Right lobe of liver (tissue), 6 donors: ENCODE data around the gene TGFA. TPM values are rescaled to one million over a fixed set of nuclear protein-coding genes. Genes with fewer than 3 reads are reported as not detected.

Experiments
- ATAC-seq, 4 donors: fragments of 200-7000 bp; cut with Tn5 transposase; one replicate each; pipeline ENCODE4 v1.9.1; 2020; ENCODE audit warnings: mild to moderate bottlenecking in 4 of 4, moderate library complexity in 4 of 4
- DNase-seq, 3 donors: peaks; one replicate each; pipeline ENCODE4 v3.0.0-alpha.2; 2020
- H3K27ac ChIP-seq, 3 donors: fragments of 200-600 bp; one replicate each; pipeline ENCODE4 v1.8.0; 2022
- H3K27me3 ChIP-seq, 2 donors: fragments of 200-600 bp; one replicate each; pipeline ENCODE4 v1.8.0; 2022
- H3K36me3 ChIP-seq, 4 donors: fragments of 200-600 bp; sonication (generic) in 1 of 4; one replicate each; pipeline versions ENCODE4 v1.5.1 to v1.8.0; 2017 to 2022; ENCODE audit warnings: control low read depth in 1 of 4
- H3K4me1 ChIP-seq, 4 donors: fragments of 200-600 bp; sonication (generic) in 1 of 4; one replicate each; pipeline versions ENCODE4 v1.5.1 to v1.8.0; 2017 to 2022; ENCODE audit warnings: control low read depth in 1 of 4
- H3K4me3 ChIP-seq, 3 donors: fragments of 200-600 bp; one replicate each; pipeline ENCODE4 v1.8.0; 2022
- H3K9me3 ChIP-seq, 4 donors: fragments of 200-600 bp; sonication (generic) in 1 of 4; one replicate each; pipeline versions ENCODE4 v1.5.1 to v1.8.0; 2017 to 2022; ENCODE audit warnings: control low read depth in 1 of 4
- CTCF ChIP-seq, 4 donors: fragments of 200-600 bp in 3 of 4; fragments of 450-650 bp in 1 of 4; IDR thresholded peaks; one replicate each; pipeline versions ENCODE4 v1.5.1 to v1.8.0; 2016 to 2022; ENCODE audit warnings: antibody characterized with exemption in 4 of 4, mild to moderate bottlenecking in 2 of 4
- POLR2A ChIP-seq: fragments of 450-650 bp; IDR thresholded peaks from one replicate; pipeline ENCODE4 v1.6.1; 2017; ENCODE audit warnings: antibody characterized with exemption, mild to moderate bottlenecking
- WGBS: methylation state at CpG from one replicate; pipeline ENCODE4 v1.1.6; 2018; ENCODE audit warnings: low coverage, low lambda C conversion rate; ENCODE audit not compliant: insufficient coverage; ENCODE audit errors: missing lambda C conversion rate; 5-methylcytosine and 5-hydroxymethylcytosine counted together
- intact Hi-C, 2 donors: fragments of 100-400 bp; cut with DNase I; formaldehyde crosslinking; loops; one replicate each; pipeline versions ENCODE4 v1.11.2 to v1.14.1; 2022
- total RNA-seq, 6 experiments: library from RNA; depleted of rRNA in 2 of 6; stranded (reverse); fragments of >200 nt in 2 of 6; fragmentation: NEBNext Ultra II Directional in 3 of 6; extraction: Animal tissue kit (Norgen Biotek cat#: 25700) in 3 of 6; gene quantifications; one replicate each; pipeline versions ENCODE4 v1.1.0 to v1.2.4, GENCODE V29; 2016 to 2023
- donor health status: DM: no; HTN: yes; CAD: no.
- donor health status: DM: no; HTN: no; CAD: no.
- donor health status: DM: no; HTN: no; CAD: no.
- donor health status: DM: no; HTN: yes; CAD: no.
- donor health status: DM: no; HTN: yes; CAD: no.

TGFA gene
- total RNA-seq, 6 experiments from 2014 or later = 2.1 to 5.1 (median 4.4) TPM

GRCh38 chr2:70425682-70426301 is 127.8 kb downstream of the TGFA start:
- no peaks in the 10 kb centered on the region for H3K27me3 ChIP-seq
- no peaks in the 10 kb centered on the region for H3K36me3 ChIP-seq
- H3K9me3 ChIP-seq = no peaks in the 10 kb centered on the region
- intact Hi-C loops = no loop called here
- no peak overlapping the region for H3K27ac ChIP-seq
- TF ChIP-seq POLR2A (no peak), CTCF (IDR thresholded peaks at IDR 0.05) (no peak)
- WGBS = 34% methylated on average over 6 of the region's 7 CpGs
- no peaks in the 10 kb centered on the region for H3K4me1 ChIP-seq
- DNase-seq (peak in 1 of 3 donors; percentile 56), ATAC-seq (peak in 3 of 4 donors; percentile 29 to 58 (median 49))
- H3K4me3 ChIP-seq = no peak overlapping the region

GRCh38 chr2:70420740-70421139 is 132.9 kb downstream of the TGFA start:
- WGBS = 61% methylated on average over 8 of the region's 8 CpGs
- intact Hi-C loops = no loop called here
- no peaks in the 10 kb centered on the region for H3K9me3 ChIP-seq
- H3K27ac ChIP-seq = no peak overlapping the region
- DNase-seq (no peak), ATAC-seq (no peak)
- TF ChIP-seq CTCF (IDR thresholded peaks at IDR 0.05) (no peak), POLR2A (no peak)
- no peaks in the 10 kb centered on the region for H3K27me3 ChIP-seq
- peaks cover 0 to 3% (median 0%) of the 10 kb centered on the region in 4 donors for H3K4me1 ChIP-seq
- no peak overlapping the region for H3K4me3 ChIP-seq
- no peaks in the 10 kb centered on the region for H3K36me3 ChIP-seq

- DNase-seq = no peak
- intact Hi-C loops = no loop called here
- Histone ChIP-seq H3K9me3 (no peaks in the 10 kb centered on the region), H3K27me3 (no peaks in the 10 kb centered on the region), H3K4me1 (peaks cover 0 to 3% (median 0%) of the 10 kb centered on the region in 4 donors), H3K4me3 (no peak overlapping the region), H3K27ac (no peak overlapping the region), H3K36me3 (no peaks in the 10 kb centered on the region)
- 64% methylated on average over 3 of the region's 4 CpGs for WGBS
- no peak for ATAC-seq
- TF ChIP-seq CTCF (IDR thresholded peaks at IDR 0.05) = no peak
- no peak for TF ChIP-seq POLR2A
Observed at GRCh38 chr2:70420143-70420542, 133.5 kb downstream of the TGFA start.

- intact Hi-C loops = no loop called here
- DNase-seq = no peak
- no peak overlapping the region for H3K27ac ChIP-seq
- no peaks in the 10 kb centered on the region for H3K27me3 ChIP-seq
- H3K4me3 ChIP-seq = no peak overlapping the region
- H3K4me1 ChIP-seq = peaks cover 0 to 3% (median 0%) of the 10 kb centered on the region in 4 donors
- WGBS = 74% methylated on average over 11 of the region's 12 CpGs
- no peak for TF ChIP-seq POLR2A
- TF ChIP-seq CTCF (IDR thresholded peaks at IDR 0.05) = no peak
- H3K36me3 ChIP-seq = no peaks in the 10 kb centered on the region
- ATAC-seq = no peak
- no peaks in the 10 kb centered on the region for H3K9me3 ChIP-seq
Observed at GRCh38 chr2:70418514-70418913, 135.1 kb downstream of the TGFA start.
